NCI-H187 (cell line): ENCODE data around the gene TNKS1BP1.

Source experiments
- DNase-seq, 2 experiments: peaks; one replicate each; lab custom pipeline; 2025; lab: John Stamatoyannopoulos, UW

The TNKS1BP1 gene

GRCh38 chr11:57332694-57333440, 8.1 kb upstream of the TNKS1BP1 start:
- no peak for DNase-seq

DNA sequence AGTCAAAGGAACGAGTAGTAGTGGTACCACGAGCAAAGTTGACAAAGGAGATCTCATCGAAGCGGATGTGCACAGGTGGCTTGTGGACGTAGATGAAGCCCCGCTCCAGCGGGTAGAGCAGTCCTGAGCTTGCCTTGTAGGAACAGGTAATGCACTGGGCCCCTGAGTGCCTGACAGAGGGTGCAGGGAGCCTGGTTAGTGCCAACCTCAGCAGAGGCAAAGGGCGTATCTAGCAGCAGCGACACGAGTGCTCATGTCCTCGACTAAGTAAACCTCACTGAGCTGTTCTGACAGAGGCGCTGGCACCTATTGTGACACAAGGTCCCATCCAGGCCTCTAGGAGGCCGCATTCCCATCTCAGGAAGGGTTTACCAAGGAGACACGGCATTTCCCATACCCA, 7.0 kb upstream of the TNKS1BP1 start:
- no peak for DNase-seq

DNA sequence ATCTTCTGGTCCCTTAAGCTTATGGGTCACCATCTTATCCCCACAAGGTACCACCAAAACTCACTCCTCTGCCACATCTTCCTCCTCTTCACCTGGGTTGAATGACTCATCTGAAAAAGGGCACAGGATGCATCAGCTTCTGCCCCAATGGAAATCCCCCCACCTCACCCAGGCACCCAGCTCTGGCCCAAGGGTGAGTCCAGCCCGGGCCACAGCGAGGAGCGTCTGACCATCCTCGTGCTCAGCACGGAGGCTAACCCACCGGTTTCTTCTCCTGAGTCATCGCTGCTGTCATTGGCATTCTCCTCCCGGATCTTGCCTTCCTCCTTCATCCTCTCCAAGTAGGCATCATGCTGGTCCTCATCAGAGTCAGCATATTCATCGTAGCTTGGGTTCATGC, 5.3 kb upstream of the TNKS1BP1 start:
- DNase-seq: no peak

GRCh38 chr11:57327721-57328120, 3.0 kb upstream of the TNKS1BP1 start:
- DNase-seq: no peak

DNA sequence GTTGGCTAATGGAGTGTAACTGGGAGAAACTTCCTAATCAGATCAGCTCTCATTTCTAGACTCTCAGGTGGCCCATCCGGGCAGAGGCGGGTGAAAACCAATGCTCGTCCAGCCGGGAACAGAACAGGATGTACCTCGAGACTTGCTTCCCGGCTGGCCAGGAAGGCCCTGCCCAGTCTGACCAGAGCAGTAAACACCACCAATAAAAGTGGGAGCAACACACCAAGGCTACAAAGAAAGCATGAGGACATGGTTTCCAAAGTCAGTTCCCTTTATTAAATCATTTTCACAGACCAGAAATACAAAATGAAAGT, 940 bp upstream of the TNKS1BP1 start:
- no peak for DNase-seq

- DNase-seq: no peak
Measured at GRCh38 chr11:57324154-57324885, 432 bp downstream of the TNKS1BP1 start.

GRCh38 chr11:57323855-57324153, 948 bp downstream of the TNKS1BP1 start:
- no peak for DNase-seq

- no peak for DNase-seq
Measured at GRCh38 chr11:57323167-57323854, 1.4 kb downstream of the TNKS1BP1 start.

- DNase-seq: peak; percentile 31 to 36
Measured at GRCh38 chr11:57322256-57323166, 2.2 kb downstream of the TNKS1BP1 start.

DNA sequence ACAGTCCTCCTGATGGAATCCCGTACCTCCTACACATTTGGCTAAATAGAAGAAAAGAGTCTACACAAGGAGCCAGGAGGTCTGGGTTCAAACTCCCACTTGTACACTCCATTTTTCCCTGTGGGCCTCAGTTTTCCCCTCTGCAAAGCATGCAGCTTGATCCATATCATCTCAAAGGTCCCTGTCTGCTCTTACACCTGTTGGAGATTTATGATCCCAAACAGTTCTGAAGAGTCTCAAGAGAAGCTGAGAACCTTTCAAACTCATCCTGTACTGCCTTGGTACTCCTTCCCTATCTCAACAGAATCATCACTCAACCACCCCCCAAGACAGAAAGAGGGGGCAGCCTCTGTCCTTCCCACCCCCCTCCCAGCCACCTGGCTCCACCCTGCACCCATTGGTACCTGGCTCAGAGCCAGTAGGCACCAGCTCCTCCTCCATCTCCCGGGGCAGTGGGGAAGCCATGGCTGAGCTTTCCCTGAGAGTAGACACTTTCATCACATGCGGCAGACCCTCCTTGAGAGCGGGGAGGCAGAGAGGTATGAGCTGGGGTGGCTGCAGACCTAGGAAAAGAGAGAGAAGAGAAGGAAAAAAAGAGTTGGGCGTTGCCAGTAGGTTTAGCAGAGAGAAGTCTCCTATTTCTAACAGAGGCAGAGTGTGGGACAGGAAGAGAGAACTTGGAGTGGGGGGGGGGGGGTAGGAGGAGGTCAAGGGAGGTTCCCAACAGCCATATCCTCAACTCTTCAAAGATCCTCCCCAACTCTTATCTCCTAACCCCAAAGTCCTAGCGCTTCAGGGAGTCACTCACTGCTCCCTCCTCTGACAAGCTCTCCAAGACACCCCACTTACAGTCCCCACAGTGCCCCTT, 3.1 kb downstream of the TNKS1BP1 start:
- DNase-seq: peak; percentile 18 to 43

DNA sequence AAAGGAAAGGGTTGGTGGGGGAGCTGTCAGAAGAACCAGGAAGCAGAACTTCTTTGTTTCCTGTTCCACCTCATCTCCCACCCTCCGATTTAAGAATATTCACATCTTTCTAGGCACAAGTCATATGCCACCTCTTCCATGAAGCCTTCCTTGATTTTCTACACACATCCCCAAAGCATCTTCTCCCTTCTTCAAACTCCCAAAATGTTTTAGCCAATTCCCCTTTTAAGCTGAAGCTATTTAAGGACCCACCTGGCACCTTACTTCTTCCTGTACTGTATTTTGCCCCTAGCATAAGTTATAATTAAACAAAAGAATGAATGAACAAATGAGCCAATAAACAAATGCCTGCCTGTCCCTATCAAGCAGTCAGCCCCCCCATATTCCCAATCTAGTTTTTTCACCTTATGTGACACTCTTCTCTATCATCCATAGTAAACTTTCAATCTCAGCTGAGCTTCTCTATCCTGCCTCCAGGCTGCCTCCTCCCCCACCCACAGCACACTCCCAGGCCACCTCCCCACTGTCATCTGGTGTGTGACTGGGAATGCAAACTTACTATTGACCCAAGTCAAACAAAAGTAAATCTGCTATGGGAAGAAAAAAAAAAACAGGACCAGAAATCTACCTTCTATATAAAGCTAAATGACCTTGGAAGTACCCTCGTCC, 3.9 kb downstream of the TNKS1BP1 start:
- no peak for DNase-seq

DNA sequence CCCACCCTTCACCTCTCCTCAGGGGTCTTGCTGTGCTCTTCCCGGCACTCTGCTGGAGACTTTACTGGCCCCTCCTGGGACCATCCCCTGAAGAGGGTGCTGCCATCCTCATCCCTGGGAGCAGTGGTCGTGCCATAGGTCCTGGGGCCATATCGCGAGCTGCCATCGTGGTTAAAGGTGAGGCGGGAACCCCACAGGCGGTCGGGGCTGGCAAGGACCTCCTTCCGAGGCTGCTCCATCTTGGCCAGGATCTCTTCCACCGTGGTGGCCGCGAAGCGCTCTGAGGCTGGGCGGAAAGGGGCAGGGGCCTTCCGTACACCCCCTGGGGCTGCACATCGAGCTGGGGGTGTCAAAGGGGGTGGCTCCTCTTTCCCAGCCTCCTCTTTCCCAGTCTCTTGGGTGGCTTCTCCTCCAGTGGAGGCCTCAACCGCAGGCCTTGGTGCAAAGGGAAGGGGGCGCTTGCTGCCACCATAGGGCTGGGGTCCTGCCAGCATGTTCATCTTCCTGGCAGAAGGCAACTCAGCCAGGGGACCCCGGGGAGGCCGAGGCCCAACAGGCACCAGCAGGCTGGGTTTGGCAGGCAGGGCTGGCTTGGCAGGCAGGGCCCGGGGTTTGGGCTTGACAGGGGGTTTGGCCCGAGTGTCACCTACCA, 4.6 kb downstream of the TNKS1BP1 start:
- DNase-seq: no peak

DNA sequence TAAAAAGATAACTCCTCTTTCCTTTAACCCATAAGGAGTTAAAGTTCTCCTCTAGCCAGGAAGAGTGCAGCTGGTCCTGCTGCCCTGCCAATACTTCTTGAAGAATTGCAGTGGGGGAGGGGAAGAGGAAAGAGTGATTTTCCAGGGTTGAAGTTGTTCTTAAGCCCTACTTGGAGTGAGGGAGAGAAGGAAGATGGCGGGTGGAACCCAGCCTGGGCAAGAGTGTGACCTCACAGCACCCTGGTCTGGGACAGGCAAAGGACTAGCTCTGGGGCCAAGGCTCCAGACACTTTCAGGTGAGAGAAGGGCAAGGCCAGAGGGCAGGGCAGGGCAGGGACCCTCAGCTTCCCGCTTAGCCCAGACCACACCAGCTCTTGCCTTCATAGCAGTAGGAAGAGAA, 6.6 kb downstream of the TNKS1BP1 start:
- no peak for DNase-seq

- peak; percentile 46 to 55 for DNase-seq
Measured at GRCh38 chr11:57316017-57316416, 8.7 kb downstream of the TNKS1BP1 start.

GRCh38 chr11:57315491-57315890, 9.3 kb downstream of the TNKS1BP1 start:
- DNase-seq: peak in 1 of 2 experiments; percentile 16

GRCh38 chr11:57314221-57314973, 10.4 kb downstream of the TNKS1BP1 start:
- no peak for DNase-seq

DNA sequence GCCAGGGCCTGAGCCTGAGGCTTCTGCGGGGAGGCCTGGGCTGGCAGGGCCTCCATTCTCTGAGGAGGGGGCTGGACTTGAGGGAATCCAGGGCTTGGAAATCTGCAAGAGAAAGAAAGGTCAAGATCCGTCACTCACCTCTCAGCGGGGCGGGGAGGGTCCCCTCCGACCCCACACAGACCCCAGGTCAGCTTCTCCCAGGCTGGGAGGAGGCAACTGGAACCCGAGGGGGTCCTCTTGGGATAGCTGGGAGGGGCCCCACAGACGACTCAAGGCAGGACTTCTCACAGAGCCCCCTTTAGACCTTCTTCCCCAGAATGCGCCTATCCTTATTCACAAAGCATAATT, 11.0 kb downstream of the TNKS1BP1 start:
- DNase-seq: no peak

DNA sequence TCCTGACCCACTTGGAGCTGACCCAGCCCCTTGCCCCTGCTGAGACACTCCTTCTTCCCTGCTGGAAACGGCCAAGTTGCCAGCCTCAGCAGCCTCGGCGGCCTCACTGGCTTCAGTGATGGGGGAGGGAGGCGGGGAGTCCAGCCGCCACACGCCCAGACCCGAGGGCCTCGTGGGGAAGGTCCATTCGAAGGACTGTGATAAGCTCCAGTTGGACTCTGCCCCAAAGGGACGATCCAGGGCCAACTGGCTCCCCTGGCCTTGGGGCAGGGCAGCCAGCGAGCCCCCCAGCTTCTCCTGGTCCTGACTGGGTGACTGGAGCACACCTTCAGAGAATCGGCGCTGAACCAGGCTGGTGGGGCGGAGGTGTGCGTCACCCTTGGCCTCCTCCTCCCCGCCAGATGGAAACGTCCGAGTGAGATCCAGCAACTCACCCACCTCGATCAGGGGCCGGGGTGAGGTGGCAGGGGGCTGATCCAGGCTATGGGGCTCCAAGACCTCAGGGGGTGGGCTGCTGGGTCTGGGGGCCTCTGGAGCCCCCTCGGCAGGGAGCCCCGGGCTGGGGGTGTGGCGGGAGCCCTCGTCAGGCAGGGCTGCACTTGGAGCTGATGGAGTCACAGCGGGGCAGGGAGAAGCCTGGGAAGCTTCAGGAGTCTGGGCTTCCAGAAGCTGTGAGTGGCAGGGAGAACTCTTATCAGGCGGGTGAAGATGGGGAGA, 11.5 kb downstream of the TNKS1BP1 start:
- no peak for DNase-seq

DNA sequence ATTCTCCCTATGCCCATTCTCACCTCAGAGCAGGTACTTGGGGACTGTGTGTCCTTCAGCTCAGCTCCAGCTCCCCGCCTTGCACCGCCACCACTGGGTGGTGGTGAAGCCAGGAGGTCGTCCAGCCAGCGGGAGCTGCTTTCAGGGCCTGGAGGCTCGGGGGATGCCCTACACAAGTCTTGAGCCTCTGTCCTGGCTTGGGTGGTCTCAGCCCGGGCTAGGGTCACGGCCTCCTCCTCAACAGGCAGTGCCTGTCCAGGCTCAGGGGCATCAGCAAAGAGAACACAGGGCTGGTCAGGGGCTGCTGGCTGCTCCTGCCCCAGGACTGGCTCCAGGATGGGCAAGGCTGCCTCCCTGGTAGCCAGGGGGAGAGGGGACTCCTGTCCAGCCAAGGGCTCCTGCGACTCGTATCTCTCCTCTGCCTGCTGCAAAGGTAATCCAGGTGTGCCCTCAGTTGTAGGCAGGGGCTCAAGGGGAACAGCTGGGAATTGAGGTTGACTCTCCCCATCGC, 12.2 kb downstream of the TNKS1BP1 start:
- DNase-seq: no peak
